Right lobe of liver (tissue), 6 donors: ENCODE data around the gene CD19. TPM values are rescaled to one million over a fixed set of nuclear protein-coding genes. Genes with fewer than 3 reads are reported as not detected.

Experiments used
- ATAC-seq, 4 donors: fragments of 200-7000 bp; cut with Tn5 transposase; one replicate each; pipeline ENCODE4 v1.9.1; 2020; ENCODE audit warnings: mild to moderate bottlenecking in 4 of 4, moderate library complexity in 4 of 4
- DNase-seq, 3 donors: peaks; one replicate each; pipeline ENCODE4 v3.0.0-alpha.2; 2020
- H3K27ac ChIP-seq, 3 donors: fragments of 200-600 bp; one replicate each; pipeline ENCODE4 v1.8.0; 2022
- H3K27me3 ChIP-seq, 2 donors: fragments of 200-600 bp; one replicate each; pipeline ENCODE4 v1.8.0; 2022
- H3K36me3 ChIP-seq, 4 donors: fragments of 200-600 bp; sonication (generic) in 1 of 4; one replicate each; pipeline versions ENCODE4 v1.5.1 to v1.8.0; 2017 to 2022; ENCODE audit warnings: control low read depth in 1 of 4
- H3K4me1 ChIP-seq, 4 donors: fragments of 200-600 bp; sonication (generic) in 1 of 4; one replicate each; pipeline versions ENCODE4 v1.5.1 to v1.8.0; 2017 to 2022; ENCODE audit warnings: control low read depth in 1 of 4
- H3K4me3 ChIP-seq, 3 donors: fragments of 200-600 bp; one replicate each; pipeline ENCODE4 v1.8.0; 2022
- H3K9me3 ChIP-seq, 4 donors: fragments of 200-600 bp; sonication (generic) in 1 of 4; one replicate each; pipeline versions ENCODE4 v1.5.1 to v1.8.0; 2017 to 2022; ENCODE audit warnings: control low read depth in 1 of 4
- POLR2A ChIP-seq: fragments of 450-650 bp; IDR thresholded peaks from one replicate; pipeline ENCODE4 v1.6.1; 2017; ENCODE audit warnings: antibody characterized with exemption, mild to moderate bottlenecking
- WGBS: methylation state at CpG from one replicate; pipeline ENCODE4 v1.1.6; 2018; ENCODE audit warnings: low coverage, low lambda C conversion rate; ENCODE audit not compliant: insufficient coverage; ENCODE audit errors: missing lambda C conversion rate; 5-methylcytosine and 5-hydroxymethylcytosine counted together
- intact Hi-C, 2 donors: fragments of 100-400 bp; cut with DNase I; formaldehyde crosslinking; loops; one replicate each; pipeline versions ENCODE4 v1.11.2 to v1.14.1; 2022
- long read RNA-seq: library from polyadenylated mRNA; unstranded; transcript quantifications from one replicate; pipeline ENCODE4 v2.0.0, GENCODE V29; 2019
- total RNA-seq, 6 experiments: library from RNA; depleted of rRNA in 2 of 6; stranded (reverse); fragments of >200 nt in 2 of 6; fragmentation: NEBNext Ultra II Directional in 3 of 6; extraction: Animal tissue kit (Norgen Biotek cat#: 25700) in 3 of 6; gene quantifications; one replicate each; pipeline versions ENCODE4 v1.1.0 to v1.2.4, GENCODE V29; 2016 to 2023
- TF ChIP-seq, protein P1 (sequence below), 4 donors: fragments of 200-600 bp in 3 of 4; fragments of 450-650 bp in 1 of 4; IDR thresholded peaks; one replicate each; pipeline versions ENCODE4 v1.5.1 to v1.8.0; 2016 to 2022; ENCODE audit warnings: antibody characterized with exemption in 4 of 4, mild to moderate bottlenecking in 2 of 4
- donor health status: DM: no; HTN: yes; CAD: no.
- donor health status: DM: no; HTN: no; CAD: no.
- donor health status: DM: no; HTN: no; CAD: no.
- donor health status: DM: no; HTN: yes; CAD: no.
- donor health status: DM: no; HTN: yes; CAD: no.

CD19 gene
- under 1 TPM in 1 of 6 experiments, not detected in 5; 0.10 TPM for total RNA-seq
- long read RNA-seq, result 0 reads

DNA sequence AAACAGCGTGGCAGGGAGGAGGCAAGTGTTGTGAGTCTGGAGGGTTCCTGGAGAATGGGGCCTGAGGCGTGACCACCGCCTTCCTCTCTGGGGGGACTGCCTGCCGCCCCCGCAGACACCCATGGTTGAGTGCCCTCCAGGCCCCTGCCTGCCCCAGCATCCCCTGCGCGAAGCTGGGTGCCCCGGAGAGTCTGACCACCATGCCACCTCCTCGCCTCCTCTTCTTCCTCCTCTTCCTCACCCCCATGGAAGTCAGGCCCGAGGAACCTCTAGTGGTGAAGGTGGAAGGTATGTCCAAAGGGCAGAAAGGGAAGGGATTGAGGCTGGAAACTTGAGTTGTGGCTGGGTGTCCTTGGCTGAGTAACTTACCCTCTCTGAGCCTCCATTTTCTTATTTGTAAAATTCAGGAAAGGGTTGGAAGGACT is at the start of gene CD19:
CD19 (plus strand) TSS at position 171 of the 425 bp plus-strand sequence; CDS start at position 201, 30 bp downstream.
- 74% methylated on average over 4 of the region's 10 CpGs for WGBS
- TF ChIP-seq, protein P1, sequence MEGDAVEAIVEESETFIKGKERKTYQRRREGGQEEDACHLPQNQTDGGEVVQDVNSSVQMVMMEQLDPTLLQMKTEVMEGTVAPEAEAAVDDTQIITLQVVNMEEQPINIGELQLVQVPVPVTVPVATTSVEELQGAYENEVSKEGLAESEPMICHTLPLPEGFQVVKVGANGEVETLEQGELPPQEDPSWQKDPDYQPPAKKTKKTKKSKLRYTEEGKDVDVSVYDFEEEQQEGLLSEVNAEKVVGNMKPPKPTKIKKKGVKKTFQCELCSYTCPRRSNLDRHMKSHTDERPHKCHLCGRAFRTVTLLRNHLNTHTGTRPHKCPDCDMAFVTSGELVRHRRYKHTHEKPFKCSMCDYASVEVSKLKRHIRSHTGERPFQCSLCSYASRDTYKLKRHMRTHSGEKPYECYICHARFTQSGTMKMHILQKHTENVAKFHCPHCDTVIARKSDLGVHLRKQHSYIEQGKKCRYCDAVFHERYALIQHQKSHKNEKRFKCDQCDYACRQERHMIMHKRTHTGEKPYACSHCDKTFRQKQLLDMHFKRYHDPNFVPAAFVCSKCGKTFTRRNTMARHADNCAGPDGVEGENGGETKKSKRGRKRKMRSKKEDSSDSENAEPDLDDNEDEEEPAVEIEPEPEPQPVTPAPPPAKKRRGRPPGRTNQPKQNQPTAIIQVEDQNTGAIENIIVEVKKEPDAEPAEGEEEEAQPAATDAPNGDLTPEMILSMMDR (IDR thresholded peaks at IDR 0.05), result no peak
- no peak for TF ChIP-seq POLR2A
- DNase-seq, result no peak
- no peaks in the 10 kb centered on the region for H3K9me3 ChIP-seq
- H3K27me3 ChIP-seq, result no peaks in the 10 kb centered on the region
- H3K27ac ChIP-seq, result no peak within 1 kb of the TSS
- no peak within 1 kb of the TSS for H3K4me3 ChIP-seq
- intact Hi-C loops, result loop anchor here in 1 of 2 donors (10.0 kb wide), 1 partner anchor 117 kb away; no protein-coding TSS in a partner anchor
- H3K36me3 ChIP-seq, result no peaks in the 10 kb centered on the region
- no peak for ATAC-seq
- H3K4me1 ChIP-seq, result no peaks in the 10 kb centered on the region

DNA sequence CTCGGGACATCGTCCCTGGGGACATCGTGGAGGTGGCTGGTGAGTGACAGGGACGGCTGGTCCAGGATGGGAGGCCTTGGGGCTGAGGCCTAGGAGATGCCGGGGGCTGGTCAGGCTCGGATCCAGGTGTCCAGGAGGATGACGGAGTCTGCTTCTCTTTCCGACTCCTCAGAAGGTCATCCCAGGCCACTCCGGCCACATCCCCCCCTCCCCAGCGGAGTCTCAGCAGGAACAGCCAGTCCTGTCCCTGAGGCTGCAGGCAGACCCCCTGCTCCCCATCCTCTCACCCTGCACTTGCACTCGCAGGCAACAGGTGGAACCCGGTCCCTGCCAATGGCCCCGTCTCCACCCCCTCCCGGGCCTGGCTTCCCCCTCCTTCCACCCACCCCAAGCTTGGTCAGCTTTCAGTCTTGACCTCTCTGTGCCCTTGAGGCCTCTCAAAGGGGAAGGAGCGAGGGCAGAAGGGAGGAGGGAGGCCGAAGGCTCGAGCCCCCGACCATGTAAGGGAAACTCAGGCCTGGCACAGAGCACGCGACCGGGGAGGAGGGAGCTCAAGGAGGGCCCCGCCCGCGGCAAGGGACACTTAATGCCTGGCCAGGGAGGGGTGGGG is 49.1 kb upstream of the CD19 start:
- Histone ChIP-seq H3K27me3 (no peaks in the 10 kb centered on the region), H3K27ac (no peak overlapping the region), H3K4me3 (no peak overlapping the region), H3K9me3 (no peaks in the 10 kb centered on the region), H3K4me1 (peaks cover 0 to 6% (median 3%) of the 10 kb centered on the region in 4 donors), H3K36me3 (no peaks in the 10 kb centered on the region)
- intact Hi-C loops, result no loop called here
- DNase-seq (no peak), ATAC-seq (no peak)
- WGBS, result 46% methylated on average over 13 of the region's 24 CpGs
- TF ChIP-seq, protein P1 (IDR thresholded peaks at IDR 0.05), result no peak
- TF ChIP-seq POLR2A, result no peak

DNA sequence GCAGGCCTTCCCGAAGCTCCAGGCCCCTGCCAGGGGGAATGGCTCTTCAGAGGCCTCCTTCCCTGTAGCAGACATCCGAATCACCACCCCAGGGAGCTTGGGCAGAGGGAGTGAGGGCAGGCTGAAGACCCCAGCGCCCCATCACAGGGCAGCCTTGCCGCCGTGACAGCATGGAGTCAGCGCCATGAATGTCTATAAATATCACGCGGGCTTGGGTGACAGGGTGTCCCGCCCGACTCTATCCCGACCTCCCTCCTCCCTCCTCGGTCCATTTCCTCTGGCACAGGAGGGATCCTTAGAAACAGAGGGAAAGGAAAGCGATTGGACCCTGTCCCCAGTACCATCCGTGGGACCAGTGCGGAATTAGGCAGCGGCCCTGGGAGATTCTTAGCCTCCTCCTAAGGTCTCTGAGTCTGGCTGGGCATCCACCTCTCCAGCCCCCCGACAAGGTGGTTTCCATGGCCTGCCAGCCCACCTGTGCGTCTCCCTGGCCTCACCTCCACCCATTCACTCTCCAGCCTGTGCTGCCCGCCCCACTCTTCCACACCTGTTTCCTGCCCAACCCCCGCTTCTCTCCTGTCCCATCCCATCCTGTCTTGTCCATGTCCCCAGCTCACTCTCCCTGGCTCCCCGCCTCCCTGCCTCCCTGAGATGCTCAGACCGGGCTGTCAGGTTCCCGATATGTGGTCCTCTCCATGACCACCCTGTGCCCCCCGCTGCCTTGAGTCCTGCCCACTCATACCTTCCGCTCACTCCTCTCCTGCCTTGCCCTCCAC is 48.4 kb upstream of the CD19 start:
- no peaks in the 10 kb centered on the region for H3K36me3 ChIP-seq
- ATAC-seq (no peak), DNase-seq (no peak)
- H3K4me3 ChIP-seq, result no peak overlapping the region
- intact Hi-C loops, result no loop called here
- H3K9me3 ChIP-seq, result no peaks in the 10 kb centered on the region
- 77% methylated on average over 18 of the region's 25 CpGs for WGBS
- H3K27ac ChIP-seq, result no peak overlapping the region
- H3K4me1 ChIP-seq, result peaks cover 0 to 6% (median 3%) of the 10 kb centered on the region in 4 donors
- H3K27me3 ChIP-seq, result no peaks in the 10 kb centered on the region
- no peak for TF ChIP-seq POLR2A
- TF ChIP-seq, protein P1 (IDR thresholded peaks at IDR 0.05), result no peak

DNA sequence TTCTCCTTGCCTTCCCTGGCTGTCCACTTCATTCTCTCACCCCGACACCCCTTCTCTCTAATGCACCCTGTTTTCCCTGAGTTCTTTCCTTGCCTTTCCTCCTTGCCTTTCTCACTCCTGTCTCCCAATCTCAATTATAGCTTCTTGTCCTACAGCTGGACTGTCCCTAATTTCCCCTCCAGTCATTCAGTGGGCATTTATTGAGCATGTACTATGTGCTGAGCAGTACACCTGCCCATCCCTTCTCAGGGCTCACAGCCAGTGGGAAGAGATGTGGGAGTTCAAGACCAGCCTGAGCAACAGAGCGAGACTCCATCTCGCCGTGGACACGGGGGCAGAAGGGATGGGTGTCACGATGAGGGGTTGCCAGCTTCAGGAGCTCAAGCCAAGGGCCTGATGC is 47.7 kb upstream of the CD19 start:
- DNase-seq (no peak), ATAC-seq (no peak)
- Histone ChIP-seq H3K27me3 (no peaks in the 10 kb centered on the region), H3K27ac (no peak overlapping the region), H3K4me3 (no peak overlapping the region), H3K36me3 (no peaks in the 10 kb centered on the region), H3K9me3 (no peaks in the 10 kb centered on the region), H3K4me1 (peaks cover 0 to 6% (median 3%) of the 10 kb centered on the region in 4 donors)
- TF ChIP-seq, protein P1 (IDR thresholded peaks at IDR 0.05), result no peak
- TF ChIP-seq POLR2A, result no peak
- 86% methylated on average over 3 of the region's 6 CpGs for WGBS
- intact Hi-C loops, result no loop called here
